ENCODE results near the gene PPFIA1. TPM values are rescaled to one million over a fixed set of nuclear protein-coding genes. Genes with fewer than 3 reads are reported as not detected.

Gene PPFIA1
- total RNA-seq, 1 donor from 2014 or later, result 45.3 TPM

DNA sequence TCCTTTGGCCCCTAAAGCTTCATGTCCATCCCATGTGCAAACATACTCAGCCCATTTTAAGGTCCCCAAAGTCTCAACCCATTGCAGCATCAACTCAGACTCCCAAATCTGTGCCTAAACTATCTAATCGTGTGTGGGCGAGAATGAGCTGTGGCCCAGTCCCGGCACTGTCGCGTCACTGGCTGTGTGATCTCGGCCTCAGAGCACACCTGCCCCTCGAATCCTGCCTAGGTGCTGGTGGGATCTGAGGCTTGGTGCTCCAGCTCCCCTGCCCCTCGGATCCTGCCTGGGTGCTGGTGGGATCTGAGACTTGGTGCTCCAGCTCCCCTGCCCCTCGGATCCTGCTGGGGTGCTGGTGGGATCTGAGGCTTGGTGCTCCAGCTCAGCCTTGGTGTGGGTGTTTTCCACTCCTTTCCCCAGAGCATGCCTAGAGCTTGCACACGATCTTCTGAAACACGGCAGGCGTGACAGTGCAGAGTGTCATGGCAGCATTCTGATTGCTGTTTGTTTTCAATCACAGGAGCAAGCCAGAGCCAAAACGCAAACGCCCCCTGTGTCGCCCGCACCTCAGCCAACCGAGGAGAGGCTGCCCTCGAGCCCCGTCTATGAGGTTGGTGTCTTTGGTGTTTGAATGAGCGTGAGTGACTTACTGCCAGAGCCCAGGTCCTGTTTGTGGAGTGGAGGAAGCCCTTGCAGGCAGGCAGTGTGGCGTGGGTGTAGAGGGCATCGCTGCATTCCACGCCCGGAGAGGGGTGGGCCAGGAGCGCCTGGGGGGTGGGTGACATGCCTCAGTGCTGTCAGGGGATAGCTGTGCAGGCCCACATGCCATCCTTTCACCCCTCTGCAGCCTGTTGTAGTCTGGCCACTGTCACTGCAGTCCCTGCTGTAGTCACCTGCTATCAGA is 160.4 kb downstream of the PPFIA1 start:
- Histone ChIP-seq H3K4me3 (no peak overlapping the region), H3K27me3 (ENCODE audit: low read depth) (no peaks in the 10 kb centered on the region), H3K27ac (replicated peaks) (no peak overlapping the region), H3K9me3 (replicated peaks) (no peaks in the 10 kb centered on the region), H3K4me1 (no peaks in the 10 kb centered on the region), H3K36me3 (peaks cover 97% of the 10 kb centered on the region)
- TF ChIP-seq, protein P1, sequence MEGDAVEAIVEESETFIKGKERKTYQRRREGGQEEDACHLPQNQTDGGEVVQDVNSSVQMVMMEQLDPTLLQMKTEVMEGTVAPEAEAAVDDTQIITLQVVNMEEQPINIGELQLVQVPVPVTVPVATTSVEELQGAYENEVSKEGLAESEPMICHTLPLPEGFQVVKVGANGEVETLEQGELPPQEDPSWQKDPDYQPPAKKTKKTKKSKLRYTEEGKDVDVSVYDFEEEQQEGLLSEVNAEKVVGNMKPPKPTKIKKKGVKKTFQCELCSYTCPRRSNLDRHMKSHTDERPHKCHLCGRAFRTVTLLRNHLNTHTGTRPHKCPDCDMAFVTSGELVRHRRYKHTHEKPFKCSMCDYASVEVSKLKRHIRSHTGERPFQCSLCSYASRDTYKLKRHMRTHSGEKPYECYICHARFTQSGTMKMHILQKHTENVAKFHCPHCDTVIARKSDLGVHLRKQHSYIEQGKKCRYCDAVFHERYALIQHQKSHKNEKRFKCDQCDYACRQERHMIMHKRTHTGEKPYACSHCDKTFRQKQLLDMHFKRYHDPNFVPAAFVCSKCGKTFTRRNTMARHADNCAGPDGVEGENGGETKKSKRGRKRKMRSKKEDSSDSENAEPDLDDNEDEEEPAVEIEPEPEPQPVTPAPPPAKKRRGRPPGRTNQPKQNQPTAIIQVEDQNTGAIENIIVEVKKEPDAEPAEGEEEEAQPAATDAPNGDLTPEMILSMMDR (IDR thresholded peaks at IDR 0.05; ENCODE audit: borderline replicate concordance), result no peak
- intact Hi-C loops (cut with micrococcal nuclease), result no loop called here
- DNase-seq, result no peak

DNA sequence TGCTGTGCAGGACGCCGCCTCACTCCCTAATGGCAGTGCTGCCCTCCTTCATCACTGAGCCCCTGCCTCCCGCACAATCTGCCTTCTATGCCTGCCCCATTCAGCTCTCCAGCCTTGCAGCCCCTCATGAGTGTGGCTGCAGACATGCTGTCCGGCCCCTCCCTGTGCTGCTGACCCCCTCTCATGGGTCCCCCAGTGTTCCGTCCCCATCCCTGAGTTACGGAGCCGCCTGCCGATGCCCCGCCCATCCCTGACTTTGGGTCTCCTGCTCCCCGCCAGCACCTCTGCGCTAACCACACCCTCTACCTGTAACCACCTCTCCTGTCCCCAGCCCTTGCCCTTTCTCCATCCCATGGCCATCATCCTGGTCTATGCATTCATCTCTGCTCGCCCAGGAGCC is 161.1 kb downstream of the PPFIA1 start:
- Histone ChIP-seq H3K9me3 (replicated peaks) (no peaks in the 10 kb centered on the region), H3K27me3 (ENCODE audit: low read depth) (no peaks in the 10 kb centered on the region), H3K4me1 (no peaks in the 10 kb centered on the region), H3K27ac (replicated peaks) (no peak overlapping the region), H3K36me3 (peaks cover 97% of the 10 kb centered on the region), H3K4me3 (no peak overlapping the region)
- TF ChIP-seq, protein P1 (IDR thresholded peaks at IDR 0.05; ENCODE audit: borderline replicate concordance), result no peak
- DNase-seq, result no peak
- intact Hi-C loops (cut with micrococcal nuclease), result no loop called here

DNA sequence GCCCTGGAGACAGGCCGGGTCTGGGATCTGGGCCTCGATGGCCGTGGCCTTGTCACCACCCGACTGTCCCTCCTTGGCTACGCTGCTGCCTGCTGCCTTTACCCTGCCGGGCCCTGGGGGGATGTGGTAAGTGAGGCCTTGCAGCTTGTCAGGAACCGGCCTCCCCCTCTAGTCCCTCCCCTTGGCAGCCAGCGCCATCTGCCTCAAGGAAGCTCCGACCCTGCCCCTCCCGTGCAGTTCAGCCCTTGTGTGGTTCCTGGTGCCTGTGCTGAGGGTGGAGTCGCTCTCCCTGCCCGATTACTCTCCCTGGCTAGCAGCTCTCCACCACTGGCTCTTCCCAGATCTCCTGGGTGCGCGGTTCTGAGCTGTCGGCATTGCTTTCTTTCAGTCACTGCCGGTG is 161.6 kb downstream of the PPFIA1 start:
- Histone ChIP-seq H3K36me3 (peaks cover 97% of the 10 kb centered on the region), H3K4me3 (no peak overlapping the region), H3K27ac (replicated peaks) (no peak overlapping the region), H3K27me3 (ENCODE audit: low read depth) (no peaks in the 10 kb centered on the region), H3K9me3 (replicated peaks) (no peaks in the 10 kb centered on the region), H3K4me1 (no peaks in the 10 kb centered on the region)
- DNase-seq, result no peak
- TF ChIP-seq, protein P1 (IDR thresholded peaks at IDR 0.05; ENCODE audit: borderline replicate concordance), result no peak
- intact Hi-C loops (cut with micrococcal nuclease), result no loop called here

DNA sequence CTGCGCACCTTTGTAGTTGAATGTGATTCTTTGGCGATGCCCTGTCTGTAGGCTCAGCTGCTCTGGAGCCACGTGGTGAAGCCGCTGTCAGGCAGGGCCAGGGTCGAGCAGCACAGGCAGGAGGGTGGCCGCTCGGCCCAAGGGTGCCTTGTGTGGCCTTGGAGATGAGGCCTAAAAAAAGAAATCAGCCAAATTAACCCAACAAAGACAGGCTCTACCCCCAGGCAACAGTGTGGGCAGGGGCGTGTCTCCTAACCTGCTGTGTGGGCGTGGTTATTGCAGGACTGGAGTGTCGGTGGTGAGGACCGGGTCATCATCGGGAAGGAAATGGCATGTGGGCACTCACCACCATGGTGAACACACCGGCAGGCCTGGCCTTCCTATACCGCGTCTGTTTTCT is 162.1 kb downstream of the PPFIA1 start:
- Histone ChIP-seq H3K9me3 (replicated peaks) (no peaks in the 10 kb centered on the region), H3K27ac (replicated peaks) (no peak overlapping the region), H3K27me3 (ENCODE audit: low read depth) (no peaks in the 10 kb centered on the region), H3K4me3 (no peak overlapping the region), H3K36me3 (peaks cover 97% of the 10 kb centered on the region), H3K4me1 (no peaks in the 10 kb centered on the region)
- no peak for DNase-seq
- TF ChIP-seq, protein P1 (IDR thresholded peaks at IDR 0.05; ENCODE audit: borderline replicate concordance), result no peak
- intact Hi-C loops (cut with micrococcal nuclease), result no loop called here

DNA sequence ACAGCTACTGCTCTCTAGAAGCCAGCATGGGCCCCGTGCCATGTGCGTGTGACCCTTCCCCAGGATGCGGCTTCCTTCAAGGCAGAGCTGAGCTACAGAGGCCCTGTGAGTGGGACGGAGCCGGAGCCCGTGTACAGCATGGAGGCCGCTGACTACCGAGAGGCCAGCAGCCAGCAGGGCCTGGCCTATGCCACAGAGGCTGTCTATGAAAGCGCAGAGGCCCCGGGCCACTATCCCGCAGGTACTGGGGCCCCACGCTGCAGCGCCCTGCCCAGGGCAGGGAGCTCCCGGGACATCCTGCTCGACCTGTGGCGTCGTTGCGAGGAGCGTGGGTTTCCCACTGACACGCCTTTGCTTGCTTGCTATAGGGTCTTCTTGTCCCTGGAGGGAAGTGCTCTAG is 162.5 kb downstream of the PPFIA1 start:
- Histone ChIP-seq H3K9me3 (replicated peaks) (no peaks in the 10 kb centered on the region), H3K27ac (replicated peaks) (no peak overlapping the region), H3K4me3 (no peak overlapping the region), H3K36me3 (peaks cover 96% of the 10 kb centered on the region), H3K4me1 (no peaks in the 10 kb centered on the region), H3K27me3 (ENCODE audit: low read depth) (no peaks in the 10 kb centered on the region)
- intact Hi-C loops (cut with micrococcal nuclease), result no loop called here
- TF ChIP-seq, protein P1 (IDR thresholded peaks at IDR 0.05; ENCODE audit: borderline replicate concordance), result no peak
- no peak for DNase-seq
